ENCODE results near the gene RNASE8.

DNA sequence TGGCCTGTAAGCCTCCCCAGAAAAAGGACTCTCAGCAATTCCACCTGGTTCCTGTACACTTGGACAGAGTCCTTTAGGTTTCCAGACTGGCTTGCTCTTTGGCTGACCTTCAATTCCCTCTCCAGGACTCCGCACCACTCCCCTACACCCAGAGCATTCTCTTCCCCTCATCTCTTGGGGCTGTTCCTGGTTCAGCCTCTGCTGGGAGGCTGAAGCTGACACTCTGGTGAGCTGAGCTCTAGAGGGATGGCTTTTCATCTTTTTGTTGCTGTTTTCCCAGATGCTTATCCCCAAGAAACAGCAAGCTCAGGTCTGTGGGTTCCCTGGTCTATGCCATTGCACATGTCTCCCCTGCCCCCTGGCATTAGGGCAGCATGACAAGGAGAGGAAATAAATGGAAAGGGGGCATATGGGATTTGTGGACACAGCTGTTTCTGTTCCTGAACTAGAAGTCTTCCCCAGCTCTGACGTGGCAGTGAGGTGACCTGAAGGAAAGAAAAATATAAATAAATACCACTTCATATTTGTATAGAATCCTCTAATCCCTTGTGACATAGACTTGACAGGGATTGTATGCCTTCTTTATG, 14.1 kb upstream of the RNASE8 start:
- no peak for TF ChIP-seq POLR2A (IDR thresholded peaks at IDR 0.05; ENCODE audit: low read depth, low read length)
- TF ChIP-seq POLR2AphosphoS5 (IDR thresholded peaks at IDR 0.05; ENCODE audit: low read depth, low read length) = no peak
- TF ChIP-seq PAX5 (IDR thresholded peaks at IDR 0.05; ENCODE audit: insufficient read depth, low read length, severe bottlenecking) = no peak
- TF ChIP-seq TAF1 (IDR thresholded peaks at IDR 0.05; ENCODE audit: low read depth, low read length) = no peak
- TF ChIP-seq SPI1 (IDR thresholded peaks at IDR 0.05; ENCODE audit: low read depth, low read length) = no peak
- no peak for TF ChIP-seq POU2F2 (IDR thresholded peaks at IDR 0.05; ENCODE audit: low read depth, low read length)

Data from GM12891 (cell line).